Endothelial cell of umbilical vein (primary cell): ENCODE results near the gene OLIG1.

Source experiments
- POLR2AphosphoS5 ChIP-seq: IDR thresholded peaks from 2 replicates; pipeline ENCODE4 v1.6.1; 2012; ENCODE audit warnings: low read depth, mild to moderate bottlenecking, control low read depth, low read length, moderate library complexity; ENCODE audit not compliant: insufficient read depth
- TF ChIP-seq, protein P1 (sequence below), 2 donors: IDR thresholded peaks; 1 replicate in 1 of 2; 2 replicates in 1 of 2; pipeline ENCODE4 v1.5.1; 2011; ENCODE audit warnings: low read length in 2 of 2, mild to moderate bottlenecking in 2 of 2, moderate library complexity in 2 of 2, control low read depth in 1 of 2, inconsistent platforms in 1 of 2, low read depth in 1 of 2; ENCODE audit not compliant: insufficient read depth in 1 of 2; ENCODE audit errors: extremely low read depth in 1 of 2

GRCh38 chr21:33101300-33101911, 31.5 kb downstream of the OLIG1 start:
- TF ChIP-seq, protein P1, sequence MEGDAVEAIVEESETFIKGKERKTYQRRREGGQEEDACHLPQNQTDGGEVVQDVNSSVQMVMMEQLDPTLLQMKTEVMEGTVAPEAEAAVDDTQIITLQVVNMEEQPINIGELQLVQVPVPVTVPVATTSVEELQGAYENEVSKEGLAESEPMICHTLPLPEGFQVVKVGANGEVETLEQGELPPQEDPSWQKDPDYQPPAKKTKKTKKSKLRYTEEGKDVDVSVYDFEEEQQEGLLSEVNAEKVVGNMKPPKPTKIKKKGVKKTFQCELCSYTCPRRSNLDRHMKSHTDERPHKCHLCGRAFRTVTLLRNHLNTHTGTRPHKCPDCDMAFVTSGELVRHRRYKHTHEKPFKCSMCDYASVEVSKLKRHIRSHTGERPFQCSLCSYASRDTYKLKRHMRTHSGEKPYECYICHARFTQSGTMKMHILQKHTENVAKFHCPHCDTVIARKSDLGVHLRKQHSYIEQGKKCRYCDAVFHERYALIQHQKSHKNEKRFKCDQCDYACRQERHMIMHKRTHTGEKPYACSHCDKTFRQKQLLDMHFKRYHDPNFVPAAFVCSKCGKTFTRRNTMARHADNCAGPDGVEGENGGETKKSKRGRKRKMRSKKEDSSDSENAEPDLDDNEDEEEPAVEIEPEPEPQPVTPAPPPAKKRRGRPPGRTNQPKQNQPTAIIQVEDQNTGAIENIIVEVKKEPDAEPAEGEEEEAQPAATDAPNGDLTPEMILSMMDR (IDR thresholded peaks at IDR 0.05; ENCODE audit: extremely low read depth in 1 of 2, insufficient read depth in 1 of 2, low read depth in 1 of 2, low read length in 2 of 2) = no peak
- TF ChIP-seq POLR2AphosphoS5 = no peak
